Common myeloid progenitor, CD34-positive (primary cell): ENCODE results near the gene ACADS.
A peak's percentile ranks its signal among the peaks of the same experiment; 100 is the strongest.

Source experiments
- CTCF ChIA-PET: fragments of 350-600 bp; sonication (Branson Sonifier 250); formaldehyde crosslinking; loops from one replicate; lab custom pipeline; 2021; ENCODE audit warnings: antibody characterized with exemption; lab: Charles Lee
- POLR2A ChIA-PET: fragments of 350-600 bp; sonication (Branson Sonifier 250); formaldehyde crosslinking; loops from one replicate; lab custom pipeline; 2021; ENCODE audit warnings: antibody characterized with exemption; lab: Charles Lee
- DNase-seq, 3 donors: peaks; one replicate each; pipeline versions ENCODE4 v3.0.0 to v3.0.0-alpha.2; 2013
- H3K27ac ChIP-seq, 2 experiments: 1 replicate in 1 of 2; 2 replicates in 1 of 2; pipeline ENCODE4 v1.7.0; 2013; ENCODE audit warnings: inconsistent platforms in 2 of 2, low read length in 2 of 2, mild to moderate bottlenecking in 2 of 2, low read depth in 1 of 2, moderate library complexity in 1 of 2; ENCODE audit not compliant: severe bottlenecking in 2 of 2, insufficient read depth in 1 of 2, poor library complexity in 1 of 2
- H3K27me3 ChIP-seq, 5 experiments: replicated peaks in 2 of 5; 1 replicate in 3 of 5; 2 replicates in 2 of 5; pipeline versions ENCODE4 v1.6.1 to v1.7.0; 2013; ENCODE audit warnings: low read length in 4 of 5, mild to moderate bottlenecking in 2 of 5, moderate library complexity in 2 of 5, inconsistent platforms in 1 of 5; ENCODE audit not compliant: insufficient read depth in 5 of 5, control insufficient read depth in 4 of 5
- H3K36me3 ChIP-seq, 4 experiments: 1 replicate in 2 of 4; 2 replicates in 2 of 4; pipeline versions ENCODE4 v1.6.1 to v1.7.0; 2013; ENCODE audit warnings: low read length in 3 of 4, control low read depth in 1 of 4, mild to moderate bottlenecking in 1 of 4; ENCODE audit not compliant: control insufficient read depth in 4 of 4, insufficient read depth in 4 of 4
- H3K4me1 ChIP-seq, 4 experiments: 1 replicate in 3 of 4; 2 replicates in 1 of 4; pipeline versions ENCODE4 v1.6.1 to v1.7.1; 2013; ENCODE audit warnings: low read length in 3 of 4, mild to moderate bottlenecking in 3 of 4, control low read depth in 1 of 4, inconsistent platforms in 1 of 4, moderate library complexity in 1 of 4; ENCODE audit not compliant: control insufficient read depth in 4 of 4, insufficient read depth in 4 of 4; ENCODE audit errors: control extremely low read depth in 1 of 4
- H3K4me3 ChIP-seq, 7 experiments: 1 replicate in 4 of 7; 2 replicates in 3 of 7; pipeline versions ENCODE4 v1.5.1 to v1.7.0; 2013; ENCODE audit warnings: mild to moderate bottlenecking in 7 of 7, low read length in 6 of 7, moderate library complexity in 6 of 7, inconsistent platforms in 2 of 7, low read depth in 2 of 7, control low read depth in 1 of 7; ENCODE audit not compliant: insufficient read depth in 4 of 7, control insufficient read depth in 1 of 7; ENCODE audit errors: extremely low read depth in 1 of 7
- H3K9me3 ChIP-seq, 5 experiments: 1 replicate in 4 of 5; 2 replicates in 1 of 5; pipeline versions ENCODE4 v1.6.1 to v1.7.1; 2013; ENCODE audit warnings: low read length in 4 of 5, mild to moderate bottlenecking in 2 of 5, inconsistent platforms in 1 of 5, low read depth in 1 of 5, moderate library complexity in 1 of 5; ENCODE audit not compliant: control insufficient read depth in 4 of 5, insufficient read depth in 2 of 5; ENCODE audit errors: control extremely low read depth in 1 of 5
- WGBS: methylation state at CpG from one replicate; pipeline ENCODE4 v1.1.5; 2013; ENCODE audit not compliant: insufficient coverage; 5-methylcytosine and 5-hydroxymethylcytosine counted together

ACADS gene

GRCh38 chr12:120686151-120686689 lies 39.4 kb upstream of the ACADS start:
- CTCF ChIA-PET = interaction anchor here (1.1 to 2.6 kb wide), 2 partner anchors 36 to 39 kb away, joined by 3 to 8 read pairs; no protein-coding TSS in a partner anchor
- Histone ChIP-seq H3K36me3 (peaks cover 0 to 3% (median 0%) of the 10 kb centered on the region in 4 experiments), H3K27me3 (no peaks in the 10 kb centered on the region), H3K4me1 (peaks cover 26 to 55% (median 42%) of the 10 kb centered on the region in 4 experiments), H3K9me3 (no peaks in the 10 kb centered on the region), H3K4me3 (peak overlapping the region; percentile 83 to 93 (median 90)), H3K27ac (peak overlapping the region; percentile 99)
- under 1% methylated on average over 46 of the region's 46 CpGs for WGBS
- POLR2A ChIA-PET = interaction anchor here (0.5 to 1.1 kb wide), 6 partner anchors 16 to 142 kb away, joined by 3 to 6 read pairs (median 4); partner anchors contain the start of gene UNC119B
- DNase-seq = peak; percentile 98 to 99 (median 99)

GRCh38 chr12:120686690-120687577 lies 38.7 kb upstream of the ACADS start, which contains the start of gene MLEC:
TSS of gene MLEC (plus strand) at chr12:120687149. CDS start at chr12:120687297, 148 bp downstream.
- DNase-seq = peak; percentile 97 to 99 (median 98)
- ChIA-PET CTCF (interaction anchor here (1.0 to 2.6 kb wide), 6 partner anchors 11 to 40 kb away, joined by 3 to 9 read pairs (median 4); no protein-coding TSS in a partner anchor), POLR2A (interaction anchor here (0.5 to 1.1 kb wide), 6 partner anchors 16 to 142 kb away, joined by 3 to 6 read pairs (median 4); partner anchors contain the start of gene UNC119B)
- under 1% methylated on average over 70 of the region's 84 CpGs for WGBS
- H3K36me3 ChIP-seq = peaks cover 0 to 7% (median 0%) of the 10 kb centered on the region in 4 experiments
- no peaks in the 10 kb centered on the region for H3K9me3 ChIP-seq
- H3K27ac ChIP-seq = peak within 1 kb of the TSS; percentile 99
- H3K27me3 ChIP-seq = no peaks in the 10 kb centered on the region
- H3K4me1 ChIP-seq = peaks cover 26 to 55% (median 42%) of the 10 kb centered on the region in 4 experiments
- peak within 1 kb of the TSS; percentile 86 to 94 (median 90) for H3K4me3 ChIP-seq

- CTCF ChIA-PET = interaction anchor here (0.8 to 2.6 kb wide), 9 partner anchors 10 to 41 kb away, joined by 3 to 9 read pairs (median 3); no protein-coding TSS in a partner anchor
- POLR2A ChIA-PET = interaction anchor here (1.5 kb wide), 1 partner anchor 34 kb away, joined by 3 read pairs; no protein-coding TSS in a partner anchor
- no peaks in the 10 kb centered on the region for H3K9me3 ChIP-seq
- peak overlapping the region; percentile 86 to 94 (median 90) for H3K4me3 ChIP-seq
- WGBS = under 1% methylated on average over 29 of the region's 31 CpGs
- H3K4me1 ChIP-seq = peaks cover 26 to 61% (median 42%) of the 10 kb centered on the region in 4 experiments
- H3K27ac ChIP-seq = peak overlapping the region; percentile 74 to 99
- peaks cover 0 to 8% (median 0%) of the 10 kb centered on the region in 4 experiments for H3K36me3 ChIP-seq
- peak in 2 of 3 donors; percentile 39 to 49 for DNase-seq
- no peaks in the 10 kb centered on the region for H3K27me3 ChIP-seq
Observed at GRCh38 chr12:120687578-120688289, 37.9 kb upstream of the ACADS start.

GRCh38 chr12:120688527-120689071 lies 37.0 kb upstream of the ACADS start:
- 7% methylated on average over 4 of the region's 6 CpGs for WGBS
- POLR2A ChIA-PET = interaction anchor here (1.1 to 1.5 kb wide), 2 partner anchors 23 to 34 kb away, joined by 3 read pairs; no protein-coding TSS in a partner anchor
- H3K4me3 ChIP-seq = peak overlapping the region in 6 of 7 experiments; percentile 86 to 93 (median 90)

GRCh38 chr12:120689397-120690082 lies 36.1 kb upstream of the ACADS start:
- Histone ChIP-seq H3K27ac (peak overlapping the region in 1 of 2 experiments; percentile 99), H3K4me1 (peaks cover 26 to 59% (median 42%) of the 10 kb centered on the region in 4 experiments), H3K36me3 (peaks cover 2 to 26% (median 12%) of the 10 kb centered on the region in 4 experiments), H3K27me3 (no peaks in the 10 kb centered on the region), H3K9me3 (no peaks in the 10 kb centered on the region), H3K4me3 (peak overlapping the region in 6 of 7 experiments; percentile 86 to 93 (median 90))
- ChIA-PET CTCF (interaction anchor here (0.6 to 1.6 kb wide), 10 partner anchors 8 to 370 kb away, joined by 3 to 5 read pairs (median 4); no protein-coding TSS in a partner anchor), POLR2A (interaction anchor here (0.6 to 1.1 kb wide), 2 partner anchors 22 to 108 kb away, joined by 3 read pairs; no protein-coding TSS in a partner anchor)
- no peak for DNase-seq
- 86% methylated on average over 2 of the region's 6 CpGs for WGBS

More at GRCh38 chr12:120688527-120689071, 37.0 kb upstream of the ACADS start:
- CTCF ChIA-PET = interaction anchor here (0.6 to 2.6 kb wide), 11 partner anchors 9 to 60 kb away, joined by 3 to 9 read pairs (median 3); no protein-coding TSS in a partner anchor
- no peaks in the 10 kb centered on the region for H3K27me3 ChIP-seq
- peak overlapping the region in 1 of 2 experiments; percentile 99 for H3K27ac ChIP-seq
- peaks cover 0 to 17% (median 6%) of the 10 kb centered on the region in 4 experiments for H3K36me3 ChIP-seq
- peak; percentile 50 to 80 (median 69) for DNase-seq
- H3K9me3 ChIP-seq = no peaks in the 10 kb centered on the region
- H3K4me1 ChIP-seq = peaks cover 26 to 61% (median 42%) of the 10 kb centered on the region in 4 experiments
